Measurements from ENCODE around the gene DNAJC7.
"Not testable (repeated sequence)": the region's sequence is repeated elsewhere in the genome, so short reads cannot be mapped to it uniquely, and the experiment has no call there.

Gene DNAJC7

DNA sequence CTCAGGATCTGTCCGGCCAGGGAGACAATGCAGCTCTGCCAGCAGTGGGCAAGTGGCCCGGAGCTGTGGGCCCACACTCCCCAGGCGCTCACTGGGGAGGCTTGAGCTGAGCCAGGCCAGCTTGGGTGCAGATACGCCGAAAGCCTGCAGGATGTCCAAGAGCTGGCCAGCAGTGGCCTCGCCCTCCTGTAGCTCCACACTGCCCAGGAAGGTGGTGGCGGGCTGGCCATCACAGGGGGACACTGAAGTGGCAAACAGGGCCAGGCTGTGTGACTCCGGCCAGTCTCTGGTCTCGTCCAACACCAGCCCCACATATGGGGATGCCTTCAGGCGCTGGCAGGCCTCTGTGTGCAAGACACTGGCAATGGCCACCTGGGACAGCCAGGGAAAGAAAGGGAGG lies 23.6 kb upstream of the DNAJC7 start:
- no peak for DNase-seq (ENCODE audit: low read depth)

DNA sequence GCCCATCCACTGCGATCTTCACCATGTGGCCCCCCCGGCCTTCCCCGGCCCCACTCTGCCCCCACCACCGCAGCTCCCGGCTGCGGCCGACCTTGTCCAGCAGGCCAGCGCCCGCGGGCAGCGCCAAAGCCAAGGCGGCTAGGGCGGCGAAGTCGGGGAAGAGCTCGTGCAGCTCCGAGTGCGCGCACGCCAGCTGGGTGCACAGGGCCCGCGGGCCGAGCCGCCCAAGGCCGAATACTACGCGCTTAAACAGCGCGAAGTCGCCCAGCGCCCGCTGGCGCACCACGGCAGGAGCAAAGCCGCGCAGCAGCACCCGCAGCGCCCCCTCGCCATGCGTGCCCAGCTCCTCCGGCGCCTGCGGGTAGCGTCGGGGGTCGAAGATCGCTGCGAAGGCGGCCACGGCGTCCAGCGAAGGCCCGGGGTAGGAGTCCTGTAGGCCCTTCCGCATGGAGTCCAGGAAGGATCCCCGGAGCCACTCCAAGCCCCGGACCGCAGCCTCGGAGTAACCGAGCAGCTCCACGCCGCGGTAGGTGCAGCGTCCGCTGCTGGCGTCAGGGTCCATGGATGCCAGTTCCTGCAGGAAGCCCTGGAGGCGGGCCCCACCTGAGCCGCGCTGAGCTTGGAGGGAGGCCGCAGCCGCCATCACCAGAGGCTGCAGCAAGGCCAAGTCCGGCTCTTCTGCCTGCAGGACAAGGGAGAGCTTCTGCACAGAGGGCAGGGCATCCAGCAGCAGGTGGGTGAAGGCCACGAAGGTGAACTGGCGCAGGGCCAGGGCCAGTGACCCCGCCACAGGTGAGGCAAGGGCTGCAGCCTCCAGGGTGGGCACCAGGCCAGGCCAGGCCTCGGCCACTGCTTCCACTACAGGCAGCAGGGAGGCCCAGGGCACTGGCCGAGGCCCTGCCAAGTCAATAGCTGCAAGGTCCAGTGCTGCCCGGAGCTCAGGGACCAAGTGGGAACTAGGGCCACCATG lies 22.8 kb upstream of the DNAJC7 start:
- DNase-seq (ENCODE audit: low read depth) = no peak

- DNase-seq (ENCODE audit: low read depth) = no peak
Observed at GRCh38 chr17:42038221-42038973, 21.2 kb upstream of the DNAJC7 start.

DNA sequence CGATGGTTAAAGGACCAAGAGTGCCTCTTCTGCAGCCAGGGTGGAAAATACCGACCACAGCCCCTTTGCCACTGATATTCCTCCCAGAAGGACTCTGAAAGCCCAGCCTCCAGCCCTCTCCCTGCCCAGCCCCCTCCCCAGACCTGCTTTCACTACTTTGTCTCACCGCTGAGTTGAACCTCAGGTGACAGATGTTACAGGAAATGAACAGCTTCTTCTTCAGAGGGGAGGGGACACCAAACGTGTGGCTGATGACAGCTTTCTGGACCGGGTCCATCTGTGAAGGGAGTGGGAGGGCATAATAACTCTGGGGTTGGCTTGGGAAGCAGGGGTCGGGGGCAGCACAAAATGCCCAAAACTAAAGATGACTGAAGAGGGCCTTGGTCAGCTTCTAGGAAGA lies 16.8 kb upstream of the DNAJC7 start:
- DNase-seq (ENCODE audit: low read depth) = no peak

- no peak for DNase-seq (ENCODE audit: low read depth)
Observed at GRCh38 chr17:42031584-42031983, 14.3 kb upstream of the DNAJC7 start.

GRCh38 chr17:42028791-42029127 lies 11.5 kb upstream of the DNAJC7 start:
- no peak for DNase-seq (ENCODE audit: low read depth)

DNA sequence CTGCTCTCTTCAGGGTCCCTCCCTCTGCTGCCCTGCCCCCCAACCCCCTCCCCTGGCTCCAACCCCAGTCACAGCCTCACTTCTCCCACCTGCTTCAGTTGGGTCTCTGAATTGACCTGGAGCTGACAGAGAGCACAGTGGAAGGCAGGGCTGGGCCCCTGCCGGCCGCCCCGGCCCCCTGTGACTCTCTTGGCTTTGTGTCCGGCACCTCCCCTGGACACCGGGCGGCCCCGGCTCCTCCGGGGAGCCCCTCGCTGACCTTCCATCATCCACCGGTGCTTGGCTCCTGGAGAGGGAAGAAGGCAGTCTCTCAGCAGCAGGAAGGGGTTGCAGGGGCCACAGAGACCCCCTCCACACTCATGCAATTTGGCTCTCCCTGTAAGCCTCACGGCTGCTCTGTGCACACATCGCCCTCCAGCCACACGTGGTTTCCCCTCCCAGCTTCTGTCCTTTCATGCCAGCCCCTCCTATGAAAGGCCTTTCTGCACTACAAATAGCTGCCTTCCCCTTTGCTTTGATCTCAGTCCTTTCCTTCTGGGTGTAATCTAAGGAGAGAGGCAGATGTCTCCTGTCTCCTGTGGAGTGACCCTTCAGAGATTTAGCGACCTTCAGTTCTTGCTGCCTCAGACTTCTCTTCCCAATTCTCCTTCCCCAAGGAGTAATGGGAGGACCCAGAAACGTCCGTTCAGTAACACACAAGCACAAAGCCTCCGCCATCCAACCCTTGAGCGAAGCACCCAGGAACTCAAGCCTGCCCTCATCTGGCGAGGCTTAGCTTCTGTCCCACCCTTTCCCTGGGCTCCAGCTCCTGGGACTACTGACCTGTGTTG lies 10.9 kb upstream of the DNAJC7 start:
- DNase-seq (ENCODE audit: low read depth) = no peak

GRCh38 chr17:42027590-42027889 lies 10.3 kb upstream of the DNAJC7 start:
- no peak for DNase-seq (ENCODE audit: low read depth)

- DNase-seq (ENCODE audit: low read depth) = no peak
Observed at GRCh38 chr17:42026857-42027589, 9.8 kb upstream of the DNAJC7 start.

GRCh38 chr17:42025936-42026335 lies 8.7 kb upstream of the DNAJC7 start:
- no peak for DNase-seq (ENCODE audit: low read depth)

GRCh38 chr17:42025191-42025579 lies 7.9 kb upstream of the DNAJC7 start:
- DNase-seq (ENCODE audit: low read depth) = no peak

GRCh38 chr17:42023524-42024349 lies 6.5 kb upstream of the DNAJC7 start:
- DNase-seq (ENCODE audit: low read depth) = no peak

- DNase-seq (ENCODE audit: low read depth) = not testable (repeated sequence)
Observed at GRCh38 chr17:42020845-42021244, 3.6 kb upstream of the DNAJC7 start.

DNA sequence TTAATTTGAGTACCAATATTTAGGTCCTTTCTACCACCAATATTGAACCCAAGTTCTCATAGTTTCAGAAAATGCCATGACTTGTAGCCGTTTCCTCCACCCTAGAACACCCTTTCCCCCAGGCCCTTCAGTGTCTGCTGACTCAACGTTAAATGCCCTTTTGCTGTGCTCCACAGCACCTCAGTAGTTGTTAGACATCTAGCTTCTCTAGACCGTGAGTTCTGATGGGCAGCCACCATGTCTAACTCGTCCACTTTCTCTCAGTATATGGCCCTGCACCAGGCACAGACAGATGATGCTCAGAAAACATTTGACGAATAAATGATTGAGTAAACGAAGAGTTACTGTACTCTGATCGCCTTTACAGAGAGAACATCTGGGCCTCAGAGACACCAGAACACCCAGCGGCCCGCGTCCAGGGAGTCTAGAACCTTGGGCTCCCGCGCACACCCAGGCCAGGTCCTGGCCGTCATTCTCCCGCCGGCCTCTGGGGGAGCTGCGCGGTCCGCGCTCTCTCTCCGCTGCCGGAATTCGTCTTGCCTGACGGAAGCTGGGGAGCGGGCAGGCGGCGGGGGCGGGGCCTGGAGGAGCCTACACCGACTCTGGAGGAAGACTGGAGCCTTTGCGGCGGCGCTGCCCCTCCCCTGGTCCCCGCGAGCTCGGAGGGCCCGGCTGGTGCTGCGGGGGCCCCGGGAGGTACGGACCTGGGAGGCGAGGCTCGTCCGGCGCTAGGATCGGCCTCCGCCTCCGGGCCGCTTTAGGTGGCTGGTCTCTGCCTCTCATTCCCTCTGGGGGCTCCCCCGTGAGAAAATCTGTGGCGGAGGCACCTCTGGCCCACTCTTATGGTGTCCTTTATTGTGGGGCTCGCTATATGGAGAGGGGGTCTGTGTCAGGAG lies 2.5 kb upstream of the DNAJC7 start, which contains the start of gene NKIRAS2:
Gene NKIRAS2, plus strand, starts transcription at position 582 of the 896 bp plus-strand sequence. CDS start 1,488 bp downstream, outside the sequence.
- DNase-seq (ENCODE audit: low read depth) = no peak

- DNase-seq (ENCODE audit: low read depth) = no peak
Observed at GRCh38 chr17:42018988-42019387, 1.7 kb upstream of the DNAJC7 start.

GRCh38 chr17:42018339-42018738 lies 1.1 kb upstream of the DNAJC7 start:
- no peak for DNase-seq (ENCODE audit: low read depth)

GRCh38 chr17:42017866-42018200 lies 594 bp upstream of the DNAJC7 start:
- no peak for DNase-seq (ENCODE audit: low read depth)

DNA sequence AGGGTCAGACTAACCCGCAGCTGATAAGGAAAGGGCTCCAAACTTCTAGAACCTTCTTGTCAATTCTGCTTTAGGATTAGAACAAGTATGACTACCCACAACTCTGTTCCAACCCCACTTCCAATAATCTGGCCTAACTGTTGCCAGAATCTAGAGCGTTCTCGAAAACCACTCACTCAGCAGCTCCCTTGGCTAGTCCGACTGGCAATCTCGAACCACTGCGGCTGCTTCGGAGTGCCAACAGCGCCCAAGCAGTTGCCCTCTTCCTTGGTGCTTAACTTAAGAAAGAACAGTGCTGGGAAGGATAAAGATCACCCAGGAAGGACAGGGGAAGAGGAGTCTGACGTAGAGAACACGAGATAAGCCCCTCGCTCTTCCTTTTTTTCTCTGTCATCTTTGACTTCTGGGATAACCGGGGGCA lies 818 bp downstream of the DNAJC7 start:
- DNase-seq (ENCODE audit: low read depth) = no peak

- DNase-seq (ENCODE audit: low read depth) = not testable (repeated sequence)
Observed at GRCh38 chr17:42013740-42014139, 3.5 kb downstream of the DNAJC7 start.

- not testable (repeated sequence) for DNase-seq (ENCODE audit: low read depth)
Observed at GRCh38 chr17:42012363-42012762, 4.9 kb downstream of the DNAJC7 start.
